GM23338 (cell line): Measurements from ENCODE around the gene MED14. TPM values are rescaled to one million over a fixed set of nuclear protein-coding genes. Genes with fewer than 3 reads are reported as not detected.

Experiments used
- ATAC-seq: fragments of 200-7000 bp; cut with Tn5 transposase; 3 replicates; pipeline ENCODE4 v1.9.1; 2020
- DNase-seq: peaks from one replicate; pipeline ENCODE4 v3.0.0-alpha.2; 2015; ENCODE audit warnings: low spot score
- H2AFZ ChIP-seq: fragments of 200-600 bp; sonication (generic); 2 replicates; pipeline ENCODE4 v1.8.0; 2016; ENCODE audit warnings: antibody characterized with exemption, mild to moderate bottlenecking, moderate library complexity
- H3F3A ChIP-seq: fragments of 200-600 bp; sonication (generic); replicated peaks from 2 replicates; pipeline ENCODE4 v1.8.0; 2017; ENCODE audit warnings: antibody characterized with exemption, mixed run types, low read depth
- H3K27ac ChIP-seq: fragments of 200-600 bp; sonication (generic); 2 replicates; pipeline ENCODE4 v1.6.1; 2016; ENCODE audit warnings: low read depth
- H3K27me3 ChIP-seq: fragments of 200-600 bp; sonication (generic); 2 replicates; pipeline ENCODE4 v1.8.0; 2016; ENCODE audit warnings: mild to moderate bottlenecking, mixed run types, moderate library complexity; ENCODE audit not compliant: insufficient read depth
- H3K36me3 ChIP-seq: fragments of 200-600 bp; sonication (generic); 2 replicates; pipeline ENCODE4 v1.8.0; 2016; ENCODE audit warnings: mild to moderate bottlenecking; ENCODE audit not compliant: insufficient read depth
- H3K4me1 ChIP-seq: fragments of 200-600 bp; sonication (generic); 2 replicates; pipeline ENCODE4 v1.8.0; 2016; ENCODE audit warnings: mild to moderate bottlenecking, moderate library complexity; ENCODE audit not compliant: insufficient read depth
- H3K4me2 ChIP-seq: fragments of 200-600 bp; sonication (generic); 2 replicates; pipeline ENCODE4 v1.7.1; 2017; ENCODE audit warnings: mixed run types
- H3K4me3 ChIP-seq: fragments of 200-600 bp; sonication (generic); 2 replicates; pipeline ENCODE4 v1.6.1; 2016; ENCODE audit warnings: mixed run types
- H3K79me2 ChIP-seq: fragments of 200-600 bp; sonication (generic); replicated peaks from 2 replicates; pipeline ENCODE4 v1.8.0; 2017; ENCODE audit warnings: mild to moderate bottlenecking; ENCODE audit not compliant: insufficient read depth
- H3K9me2 ChIP-seq: fragments of 200-600 bp; sonication (generic); 2 replicates; pipeline ENCODE4 v1.8.0; 2017; ENCODE audit not compliant: insufficient read depth
- H4K20me1 ChIP-seq: fragments of 200-600 bp; sonication (generic); replicated peaks from 2 replicates; pipeline ENCODE4 v1.8.0; 2017; ENCODE audit warnings: mild to moderate bottlenecking; ENCODE audit not compliant: insufficient read depth
- H3K27ac Mint-ChIP-seq: 2 replicates; pipeline ENCODE4 v1.8.0; 2020; ENCODE audit warnings: inconsistent platforms, mild to moderate bottlenecking, moderate library complexity, mixed read lengths
- H3K27me3 Mint-ChIP-seq: 3 replicates; pipeline ENCODE4 v1.8.0; 2022; ENCODE audit warnings: low read depth, mild to moderate bottlenecking, moderate library complexity, mixed read lengths, inconsistent platforms; ENCODE audit not compliant: insufficient read depth, poor library complexity
- H3K36me3 Mint-ChIP-seq: 3 replicates; pipeline ENCODE4 v1.8.0; 2021; ENCODE audit warnings: low read depth, mild to moderate bottlenecking, inconsistent platforms, moderate library complexity, mixed read lengths
- H3K4me1 Mint-ChIP-seq: 3 replicates; pipeline ENCODE4 v1.8.0; 2020; ENCODE audit warnings: mild to moderate bottlenecking, inconsistent platforms, mixed read lengths
- H3K4me3 Mint-ChIP-seq: 3 replicates; pipeline ENCODE4 v1.8.0; 2021; ENCODE audit warnings: moderate library complexity, mild to moderate bottlenecking, inconsistent platforms, mixed read lengths
- H3K9me3 Mint-ChIP-seq: 3 replicates; pipeline ENCODE4 v1.8.0; 2020; ENCODE audit warnings: moderate library complexity, mild to moderate bottlenecking, inconsistent platforms, mixed read lengths
- CREB1 ChIP-seq: fragments of 250-450 bp; sonication (Bioruptor Pico); IDR thresholded peaks from 2 replicates; pipeline ENCODE4 v1.5.0; 2020; ENCODE audit warnings: low read depth, mild to moderate bottlenecking, moderate library complexity
- ETS1 ChIP-seq: IDR thresholded peaks from 2 replicates; pipeline ENCODE4 v1.6.1; 2016; ENCODE audit warnings: antibody characterized with exemption
- EZH2 ChIP-seq: fragments of 200-600 bp; sonication (generic); IDR thresholded peaks from one replicate; pipeline ENCODE4 v1.8.0; 2017; ENCODE audit warnings: antibody characterized with exemption, mild to moderate bottlenecking, low read depth; ENCODE audit not compliant: unreplicated experiment
- EZH2phosphoT487 ChIP-seq: fragments of 200-600 bp; sonication (generic); IDR thresholded peaks from one replicate; pipeline ENCODE4 v1.8.1; 2018; ENCODE audit warnings: antibody characterized with exemption; ENCODE audit not compliant: unreplicated experiment
- JUNB ChIP-seq: IDR thresholded peaks from one replicate; pipeline ENCODE4 v1.6.1; 2016; ENCODE audit warnings: antibody characterized with exemption; ENCODE audit not compliant: unreplicated experiment
- NANOG ChIP-seq: IDR thresholded peaks from 2 replicates; pipeline ENCODE4 v1.6.1; 2016; ENCODE audit warnings: antibody characterized with exemption, borderline replicate concordance
- POLR2AphosphoS5 ChIP-seq: IDR thresholded peaks from 2 replicates; pipeline ENCODE4 v1.6.1; 2016; ENCODE audit warnings: antibody characterized with exemption, low read depth
- REST ChIP-seq: IDR thresholded peaks from one replicate; pipeline ENCODE4 v1.6.1; 2018; ENCODE audit warnings: antibody characterized with exemption; ENCODE audit not compliant: unreplicated experiment
- STAT1 ChIP-seq: IDR thresholded peaks from one replicate; pipeline ENCODE4 v1.6.1; 2016; ENCODE audit warnings: antibody characterized with exemption; ENCODE audit not compliant: unreplicated experiment
- ZNF114 ChIP-seq: fragments of 250-450 bp; sonication (Bioruptor Pico); IDR thresholded peaks from 2 replicates; pipeline ENCODE4 v1.5.0; 2020; ENCODE audit warnings: mild to moderate bottlenecking, moderate library complexity
- ZNF331 ChIP-seq: fragments of 250-450 bp; sonication (Bioruptor Pico); IDR thresholded peaks from 2 replicates; pipeline ENCODE4 v1.5.0; 2020; ENCODE audit warnings: low read depth, mild to moderate bottlenecking, moderate library complexity
- polyA plus RNA-seq: library from polyadenylated mRNA; unstranded; fragments of >200 nt; fragmentation: Nextera tagmentation; extraction: Ambion mirVana; gene quantifications from 2 replicates; pipeline ENCODE4 v1.2.1, GENCODE V29; 2016
- total RNA-seq: library from RNA; depleted of rRNA; stranded (reverse); fragments of >200 nt; shearing (Covaris generic); gene quantifications from 2 replicates; pipeline ENCODE4 v1.2.3, GENCODE V29; 2014
- TF ChIP-seq, protein P1 (sequence below), 2 experiments: fragments of 200-600 bp in 1 of 2; sonication (generic) in 1 of 2; conservative IDR thresholded peaks; 2 replicates each; pipeline versions ENCODE4 v1.5.1 to v1.6.1; 2016 to 2017; ENCODE audit warnings: antibody characterized with exemption in 2 of 2, low read depth in 2 of 2, mild to moderate bottlenecking in 2 of 2, moderate library complexity in 1 of 2
- TF ChIP-seq, protein P2 (sequence below): fragments of 250-450 bp; sonication (Bioruptor Pico); IDR thresholded peaks from 2 replicates; pipeline ENCODE4 v1.5.0; 2020; ENCODE audit warnings: mild to moderate bottlenecking, moderate library complexity

MED14 gene
- total and polyA plus RNA-seq, 2 experiments from 2014 or later, result 29.8 to 99.3 TPM

DNA sequence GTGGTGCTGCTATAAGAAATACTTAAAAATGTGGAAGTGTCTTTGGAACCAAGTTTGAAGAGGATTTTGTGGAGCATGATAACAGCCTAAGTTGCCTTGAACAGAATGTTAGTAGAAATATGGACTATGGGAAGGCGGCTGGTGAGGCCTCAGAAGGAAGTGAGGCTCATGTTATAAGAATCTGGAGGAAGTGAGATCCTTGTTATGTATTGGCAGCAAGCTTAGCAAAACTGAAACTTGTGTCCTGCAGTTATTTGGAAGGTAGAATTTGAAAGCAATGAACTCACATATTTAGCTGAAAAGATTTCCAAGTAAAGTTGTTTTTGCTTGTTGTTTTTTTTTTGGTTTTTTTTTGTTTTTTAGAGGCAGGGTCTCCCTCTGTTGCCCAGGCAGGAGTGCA lies 13.6 kb upstream of the MED14 start:
- H3K36me3 Mint-ChIP-seq, result no peaks in the 10 kb centered on the region
- H3K27me3 Mint-ChIP-seq, result no peaks in the 10 kb centered on the region
- H3K4me1 Mint-ChIP-seq, result no peaks in the 10 kb centered on the region
- Histone ChIP-seq H3K79me2 (no peaks in the 10 kb centered on the region), H3K9me2 (no peaks in the 10 kb centered on the region), H3F3A (no peaks in the 10 kb centered on the region), H3K4me1 (no peaks in the 10 kb centered on the region), H2AFZ (no peak overlapping the region), H3K4me2 (no peak overlapping the region), H4K20me1 (no peaks in the 10 kb centered on the region), H3K4me3 (no peak overlapping the region), H3K27me3 (no peaks in the 10 kb centered on the region), H3K36me3 (no peaks in the 10 kb centered on the region), H3K27ac (no peak overlapping the region)
- no peak for DNase-seq
- no peak overlapping the region for H3K27ac Mint-ChIP-seq
- no peaks in the 10 kb centered on the region; the same call in 2 of the 3 replicates for H3K9me3 Mint-ChIP-seq
- TF ChIP-seq ZNF331 (CRISPR knock-in tag) (no peak), POLR2AphosphoS5 (no peak), ZNF114 (no peak), STAT1 (no peak), EZH2 (no peak), ETS1 (no peak), JUNB (no peak), CREB1 (CRISPR knock-in tag) (no peak), REST (no peak), NANOG (no peak), EZH2phosphoT487 (no peak)
- TF ChIP-seq, protein P1, sequence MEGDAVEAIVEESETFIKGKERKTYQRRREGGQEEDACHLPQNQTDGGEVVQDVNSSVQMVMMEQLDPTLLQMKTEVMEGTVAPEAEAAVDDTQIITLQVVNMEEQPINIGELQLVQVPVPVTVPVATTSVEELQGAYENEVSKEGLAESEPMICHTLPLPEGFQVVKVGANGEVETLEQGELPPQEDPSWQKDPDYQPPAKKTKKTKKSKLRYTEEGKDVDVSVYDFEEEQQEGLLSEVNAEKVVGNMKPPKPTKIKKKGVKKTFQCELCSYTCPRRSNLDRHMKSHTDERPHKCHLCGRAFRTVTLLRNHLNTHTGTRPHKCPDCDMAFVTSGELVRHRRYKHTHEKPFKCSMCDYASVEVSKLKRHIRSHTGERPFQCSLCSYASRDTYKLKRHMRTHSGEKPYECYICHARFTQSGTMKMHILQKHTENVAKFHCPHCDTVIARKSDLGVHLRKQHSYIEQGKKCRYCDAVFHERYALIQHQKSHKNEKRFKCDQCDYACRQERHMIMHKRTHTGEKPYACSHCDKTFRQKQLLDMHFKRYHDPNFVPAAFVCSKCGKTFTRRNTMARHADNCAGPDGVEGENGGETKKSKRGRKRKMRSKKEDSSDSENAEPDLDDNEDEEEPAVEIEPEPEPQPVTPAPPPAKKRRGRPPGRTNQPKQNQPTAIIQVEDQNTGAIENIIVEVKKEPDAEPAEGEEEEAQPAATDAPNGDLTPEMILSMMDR (conservative IDR thresholded peaks at IDR 0.05; ENCODE audit: low read depth in 2 of 2), result no peak
- TF ChIP-seq, protein P2, sequence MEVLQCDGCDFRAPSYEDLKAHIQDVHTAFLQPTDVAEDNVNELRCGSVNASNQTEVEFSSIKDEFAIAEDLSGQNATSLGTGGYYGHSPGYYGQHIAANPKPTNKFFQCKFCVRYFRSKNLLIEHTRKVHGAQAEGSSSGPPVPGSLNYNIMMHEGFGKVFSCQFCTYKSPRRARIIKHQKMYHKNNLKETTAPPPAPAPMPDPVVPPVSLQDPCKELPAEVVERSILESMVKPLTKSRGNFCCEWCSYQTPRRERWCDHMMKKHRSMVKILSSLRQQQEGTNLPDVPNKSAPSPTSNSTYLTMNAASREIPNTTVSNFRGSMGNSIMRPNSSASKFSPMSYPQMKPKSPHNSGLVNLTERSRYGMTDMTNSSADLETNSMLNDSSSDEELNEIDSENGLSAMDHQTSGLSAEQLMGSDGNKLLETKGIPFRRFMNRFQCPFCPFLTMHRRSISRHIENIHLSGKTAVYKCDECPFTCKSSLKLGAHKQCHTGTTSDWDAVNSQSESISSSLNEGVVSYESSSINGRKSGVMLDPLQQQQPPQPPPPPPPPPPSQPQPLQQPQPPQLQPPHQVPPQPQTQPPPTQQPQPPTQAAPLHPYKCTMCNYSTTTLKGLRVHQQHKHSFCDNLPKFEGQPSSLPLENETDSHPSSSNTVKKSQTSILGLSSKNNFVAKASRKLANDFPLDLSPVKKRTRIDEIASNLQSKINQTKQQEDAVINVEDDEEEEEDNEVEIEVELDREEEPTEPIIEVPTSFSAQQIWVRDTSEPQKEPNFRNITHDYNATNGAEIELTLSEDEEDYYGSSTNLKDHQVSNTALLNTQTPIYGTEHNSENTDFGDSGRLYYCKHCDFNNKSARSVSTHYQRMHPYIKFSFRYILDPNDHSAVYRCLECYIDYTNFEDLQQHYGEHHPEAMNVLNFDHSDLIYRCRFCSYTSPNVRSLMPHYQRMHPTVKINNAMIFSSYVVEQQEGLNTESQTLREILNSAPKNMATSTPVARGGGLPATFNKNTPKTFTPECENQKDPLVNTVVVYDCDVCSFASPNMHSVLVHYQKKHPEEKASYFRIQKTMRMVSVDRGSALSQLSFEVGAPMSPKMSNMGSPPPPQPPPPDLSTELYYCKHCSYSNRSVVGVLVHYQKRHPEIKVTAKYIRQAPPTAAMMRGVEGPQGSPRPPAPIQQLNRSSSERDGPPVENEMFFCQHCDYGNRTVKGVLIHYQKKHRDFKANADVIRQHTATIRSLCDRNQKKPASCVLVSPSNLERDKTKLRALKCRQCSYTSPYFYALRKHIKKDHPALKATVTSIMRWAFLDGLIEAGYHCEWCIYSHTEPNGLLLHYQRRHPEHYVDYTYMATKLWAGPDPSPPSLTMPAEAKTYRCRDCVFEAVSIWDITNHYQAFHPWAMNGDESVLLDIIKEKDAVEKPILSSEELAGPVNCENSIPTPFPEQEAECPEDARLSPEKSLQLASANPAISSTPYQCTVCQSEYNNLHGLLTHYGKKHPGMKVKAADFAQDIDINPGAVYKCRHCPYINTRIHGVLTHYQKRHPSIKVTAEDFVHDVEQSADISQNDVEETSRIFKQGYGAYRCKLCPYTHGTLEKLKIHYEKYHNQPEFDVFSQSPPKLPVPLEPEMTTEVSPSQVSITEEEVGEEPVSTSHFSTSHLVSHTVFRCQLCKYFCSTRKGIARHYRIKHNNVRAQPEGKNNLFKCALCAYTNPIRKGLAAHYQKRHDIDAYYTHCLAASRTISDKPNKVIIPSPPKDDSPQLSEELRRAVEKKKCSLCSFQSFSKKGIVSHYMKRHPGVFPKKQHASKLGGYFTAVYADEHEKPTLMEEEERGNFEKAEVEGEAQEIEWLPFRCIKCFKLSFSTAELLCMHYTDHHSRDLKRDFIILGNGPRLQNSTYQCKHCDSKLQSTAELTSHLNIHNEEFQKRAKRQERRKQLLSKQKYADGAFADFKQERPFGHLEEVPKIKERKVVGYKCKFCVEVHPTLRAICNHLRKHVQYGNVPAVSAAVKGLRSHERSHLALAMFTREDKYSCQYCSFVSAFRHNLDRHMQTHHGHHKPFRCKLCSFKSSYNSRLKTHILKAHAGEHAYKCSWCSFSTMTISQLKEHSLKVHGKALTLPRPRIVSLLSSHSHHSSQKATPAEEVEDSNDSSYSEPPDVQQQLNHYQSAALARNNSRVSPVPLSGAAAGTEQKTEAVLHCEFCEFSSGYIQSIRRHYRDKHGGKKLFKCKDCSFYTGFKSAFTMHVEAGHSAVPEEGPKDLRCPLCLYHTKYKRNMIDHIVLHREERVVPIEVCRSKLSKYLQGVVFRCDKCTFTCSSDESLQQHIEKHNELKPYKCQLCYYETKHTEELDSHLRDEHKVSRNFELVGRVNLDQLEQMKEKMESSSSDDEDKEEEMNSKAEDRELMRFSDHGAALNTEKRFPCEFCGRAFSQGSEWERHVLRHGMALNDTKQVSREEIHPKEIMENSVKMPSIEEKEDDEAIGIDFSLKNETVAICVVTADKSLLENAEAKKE (CRISPR knock-in tag), result no peak
- H3K4me3 Mint-ChIP-seq, result no peak overlapping the region
- ATAC-seq, result no peak
